ENCODE measurements around the gene QKI. TPM values are rescaled to one million over a fixed set of nuclear protein-coding genes. Genes with fewer than 3 reads are reported as not detected.

Gene QKI
- 113 and 128 TPM in 2 replicates for total RNA-seq

DNA sequence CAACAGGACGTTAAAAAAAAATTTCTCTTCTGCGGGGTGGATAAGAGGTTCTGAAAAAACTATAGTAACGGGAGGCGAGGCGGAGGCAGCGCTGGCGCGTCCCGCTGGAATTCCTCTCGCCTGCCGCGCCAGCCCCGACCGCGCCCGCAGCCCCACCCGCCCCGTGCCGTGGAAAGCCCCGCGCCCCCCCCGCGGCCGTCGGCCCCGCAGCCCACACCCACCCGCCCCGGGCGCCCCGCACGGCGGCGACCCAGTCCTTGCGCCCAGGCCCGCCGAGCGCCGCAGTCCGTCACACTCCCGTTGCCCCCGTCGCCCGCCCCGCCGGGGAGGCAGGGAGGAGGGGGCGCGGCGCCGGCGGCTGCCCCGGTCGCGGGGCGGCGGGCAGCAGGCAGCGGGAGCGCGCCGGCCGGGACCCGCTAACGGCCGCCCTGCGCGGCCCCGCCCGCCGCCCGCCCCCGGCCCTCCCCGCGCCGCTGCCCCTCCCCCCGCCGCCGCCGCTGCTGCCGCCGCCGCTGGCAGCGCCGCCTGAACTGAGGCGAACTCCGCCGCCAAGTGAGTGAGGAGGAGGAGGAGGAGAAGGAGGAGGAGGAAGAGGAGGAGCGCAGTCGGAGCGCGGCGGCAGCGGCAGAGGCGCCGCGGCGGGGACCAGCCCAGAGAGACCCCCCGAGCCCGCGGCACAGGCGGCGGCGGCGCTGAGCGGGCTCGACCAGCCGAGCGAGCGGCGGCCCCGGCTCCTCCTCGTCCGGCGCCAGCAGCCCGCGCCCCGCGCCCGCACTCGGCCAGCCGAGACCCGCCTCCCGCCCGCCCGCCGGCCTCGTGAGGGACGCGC, at the start of gene QKI:
Gene QKI, plus strand, starts transcription at position 602 of the 829 bp plus-strand sequence. CDS start 476 bp downstream, outside the sequence.

All from aortic smooth muscle cell (primary cell).